GM18907 (cell line): ENCODE measurements around the gene WBP1.
A peak's percentile ranks its signal among the peaks of the same experiment; 100 is the strongest.
"Not testable (repeated sequence)": the region's sequence is repeated elsewhere in the genome, so short reads cannot be mapped to it uniquely, and the experiment has no call there.

ENCODE experiments used
- ATAC-seq: cut with Tn5 transposase; IDR thresholded peaks from one replicate; pipeline ENCODE4 v1.9.1; 2021; ENCODE audit warnings: mild to moderate bottlenecking, moderate library complexity; ENCODE audit not compliant: unreplicated experiment

WBP1 gene

DNA sequence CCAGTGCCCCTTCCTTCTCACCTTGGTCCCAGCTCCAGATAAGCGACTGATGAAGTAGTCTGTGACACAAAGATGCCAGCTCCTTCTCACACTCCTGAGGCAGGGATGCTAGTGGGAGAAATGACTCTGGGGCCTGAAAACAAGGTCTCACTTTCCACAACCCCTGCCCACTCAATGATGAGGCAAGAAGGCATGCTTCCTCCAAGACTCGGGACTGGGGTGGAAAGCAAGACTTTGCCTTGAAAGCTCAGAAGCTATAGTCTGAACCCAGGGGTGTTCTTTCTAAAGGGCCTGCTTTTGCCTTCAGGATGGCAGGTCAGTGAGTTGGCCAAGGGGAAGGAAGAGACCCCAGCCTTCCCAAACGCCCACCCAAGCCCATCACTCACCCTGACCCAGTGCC is 23.2 kb downstream of the WBP1 start:
- ATAC-seq: no peak

DNA sequence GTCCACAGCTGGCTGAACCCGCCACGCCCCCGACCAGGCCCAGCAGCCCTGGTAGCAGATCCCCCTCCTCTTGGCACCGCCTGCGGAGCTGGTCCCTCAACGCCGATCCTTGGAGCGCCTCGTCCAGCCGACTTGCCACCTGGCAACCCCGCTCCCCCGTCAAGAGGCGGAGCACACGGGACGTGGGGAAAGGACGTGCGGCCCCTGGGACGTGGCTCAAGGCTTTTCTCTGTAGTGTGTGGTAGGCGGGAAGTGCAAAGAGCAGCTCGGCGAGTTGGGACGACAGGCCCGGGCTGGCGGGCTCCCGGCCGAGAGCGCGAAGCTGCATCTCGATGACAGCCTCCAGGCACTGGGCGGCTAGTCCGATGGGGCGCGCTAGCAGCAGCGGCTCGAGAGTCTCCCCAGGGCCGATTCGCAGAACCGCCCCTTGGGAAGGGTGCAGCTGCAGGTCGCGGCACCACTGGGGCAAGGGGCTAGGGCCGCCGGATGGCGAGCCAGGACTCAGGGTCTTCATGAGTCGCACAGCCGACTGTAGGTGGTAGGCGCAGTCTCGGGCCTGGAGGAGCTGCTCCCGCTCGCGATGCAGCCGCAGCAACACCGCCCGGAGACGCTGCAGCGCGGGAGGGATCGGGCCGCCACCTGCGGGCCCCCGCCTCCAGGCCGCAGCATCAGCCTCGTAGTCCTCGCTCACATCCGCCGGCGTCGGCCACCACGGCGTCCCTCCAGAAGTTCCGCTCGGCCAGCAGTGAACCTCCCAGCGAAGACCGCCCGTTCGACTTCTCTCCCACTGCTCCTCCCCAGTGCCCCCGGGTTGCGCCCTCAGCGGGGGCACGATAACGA is 23.9 kb downstream of the WBP1 start:
- peak; percentile 53 for ATAC-seq

DNA sequence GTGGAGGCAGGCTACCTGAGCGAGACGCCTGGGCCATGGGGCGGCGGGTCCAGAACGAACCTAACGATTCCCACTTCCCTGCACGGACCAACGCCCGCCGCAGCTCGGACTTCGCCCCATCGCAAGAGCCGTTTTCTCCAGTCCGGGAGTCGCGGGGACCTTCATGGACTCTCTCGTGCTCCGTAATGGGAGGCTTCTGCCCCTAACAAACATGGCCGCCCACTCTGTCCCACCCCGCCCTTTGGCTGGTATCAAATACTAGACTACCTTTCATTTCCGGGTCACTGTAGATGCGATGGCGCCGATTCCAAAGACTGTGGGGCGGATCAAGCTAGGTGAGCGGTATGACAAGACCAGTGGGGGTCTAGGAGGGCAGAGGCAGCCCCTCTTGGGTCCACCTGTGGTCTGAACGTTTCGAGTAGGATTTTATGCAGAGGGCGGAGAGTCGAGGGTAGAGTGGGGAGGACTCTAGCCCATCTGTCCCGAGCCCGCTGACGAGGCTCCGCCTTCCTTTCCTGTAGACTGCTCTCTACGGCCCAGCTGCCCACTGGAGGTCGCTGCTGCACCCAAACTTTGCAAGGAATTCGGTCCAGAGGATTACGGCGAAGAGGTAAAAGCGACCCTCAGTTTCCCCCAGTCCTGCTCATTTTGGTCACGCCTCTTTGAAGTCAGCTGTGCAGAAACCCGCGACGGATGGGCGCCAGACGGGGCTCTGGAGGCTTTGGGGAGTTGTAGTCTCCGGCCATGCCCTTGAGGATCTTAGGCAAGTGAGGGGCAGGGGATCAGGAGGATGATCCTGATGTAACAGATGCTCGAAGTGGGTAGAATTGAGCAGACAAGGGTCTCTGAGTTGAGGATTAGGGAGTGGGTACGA is 24.8 kb downstream of the WBP1 start, which contains the start of the genes CCDC142 and TTC31:
CCDC142 (minus strand) TSS at position 198 of the 874 bp plus-strand sequence; CDS start at position 37, 161 bp downstream.
TTC31 (plus strand) TSS at position 281 of the 874 bp plus-strand sequence; CDS start at position 296, 15 bp downstream.
- ATAC-seq: peak; percentile 92

DNA sequence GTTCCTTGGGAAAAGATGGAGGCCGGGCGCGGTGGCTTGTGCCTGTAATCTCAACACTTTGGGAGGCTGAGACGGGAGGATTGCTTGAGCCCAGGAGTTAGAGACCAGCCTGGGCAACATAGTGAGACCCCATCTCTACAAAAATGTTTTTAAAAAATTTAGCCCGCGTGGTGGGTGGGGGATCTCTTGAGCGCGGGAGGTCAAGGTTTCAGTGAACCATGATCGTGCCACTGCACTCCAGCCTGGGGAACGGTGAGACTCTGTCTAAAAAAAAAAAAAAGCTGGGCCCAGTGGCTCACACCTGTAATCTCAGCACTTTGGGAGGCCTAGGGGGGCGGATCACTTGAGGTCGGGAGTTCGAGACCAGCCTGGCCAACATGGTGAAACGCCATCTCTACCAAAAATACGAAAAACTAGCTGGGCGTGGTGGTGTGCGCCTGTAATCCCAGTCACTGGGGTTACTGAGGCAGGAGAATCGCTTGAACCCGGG is 25.5 kb downstream of the WBP1 start:
- ATAC-seq: not testable (repeated sequence)

DNA sequence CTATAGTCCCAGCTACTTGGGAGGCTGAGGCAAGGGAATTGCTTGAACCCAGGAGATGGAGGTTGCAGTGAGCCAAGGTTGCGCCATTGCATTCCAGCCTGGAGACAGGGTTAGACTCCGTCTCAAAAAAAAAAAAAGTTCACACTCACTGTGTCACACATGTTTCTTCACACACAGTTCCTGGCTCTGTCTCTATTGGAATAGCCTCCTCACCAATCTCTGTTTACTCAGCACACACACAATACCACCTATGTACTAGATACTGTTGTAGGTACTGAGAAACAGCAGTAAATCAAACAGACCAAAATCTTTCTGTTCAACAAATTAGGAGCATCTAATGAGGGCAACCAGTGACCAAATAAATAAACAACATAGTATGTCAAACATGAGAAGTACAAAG is 27.9 kb downstream of the WBP1 start:
- ATAC-seq: no peak

DNA sequence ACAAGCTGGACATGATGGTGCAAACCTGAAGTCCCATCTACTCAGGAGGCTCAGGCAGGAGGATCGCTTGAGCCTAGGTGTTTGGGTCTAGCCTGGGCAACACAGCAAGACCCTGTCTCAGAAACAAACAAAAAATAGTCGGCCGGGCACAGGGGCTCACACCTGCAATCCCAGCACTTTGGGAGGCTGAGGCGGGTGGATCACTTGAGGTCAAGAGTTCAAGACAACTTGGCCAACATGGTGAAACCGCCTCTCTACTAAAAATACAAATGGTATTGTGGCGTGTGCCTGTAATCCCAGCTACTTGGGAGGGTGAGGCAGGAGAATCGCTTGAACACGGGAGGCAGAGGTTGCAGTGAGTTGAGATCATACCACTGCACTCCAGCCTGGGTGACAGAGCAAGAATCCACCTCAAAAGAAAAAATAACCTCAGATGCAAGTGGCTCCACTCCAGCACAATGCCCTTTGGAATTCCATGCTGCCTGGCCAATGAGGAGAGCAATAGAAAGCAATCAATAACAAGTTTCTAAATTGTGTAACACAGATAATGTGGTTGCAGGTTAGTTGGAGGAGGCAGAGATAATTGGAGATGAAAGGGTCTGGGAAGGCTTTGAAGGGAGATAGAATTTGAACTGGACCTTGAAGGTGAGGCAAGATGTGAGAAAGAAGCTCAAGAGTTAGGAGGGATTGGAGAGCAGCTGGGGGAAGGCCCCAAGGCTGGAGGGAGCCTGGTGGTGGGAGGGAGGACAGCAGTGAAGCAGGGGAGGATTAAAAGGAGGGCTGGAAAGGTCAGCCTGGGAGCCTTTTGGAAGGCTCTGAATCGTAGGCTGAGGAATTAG is 30.6 kb downstream of the WBP1 start:
- ATAC-seq: no peak

DNA sequence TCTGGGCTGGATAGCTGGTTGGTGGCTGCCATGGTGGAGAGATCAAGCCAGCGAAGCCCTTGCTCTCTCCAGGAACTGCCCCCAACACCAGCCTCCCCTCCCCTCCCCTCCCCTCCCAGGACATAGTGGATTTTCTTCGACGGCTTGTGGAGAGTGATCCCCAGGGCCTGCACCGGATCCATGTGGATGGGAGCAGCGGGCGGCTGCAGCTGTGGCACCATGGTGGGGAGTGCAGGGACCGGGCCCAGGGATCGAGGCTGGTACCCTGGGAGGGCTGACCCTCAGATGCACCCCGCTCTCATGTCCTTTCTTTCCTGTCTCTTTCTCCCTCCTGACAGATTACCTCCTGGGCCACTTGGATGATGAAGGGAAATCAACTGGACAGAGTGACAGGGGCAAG is 31.7 kb downstream of the WBP1 start:
- ATAC-seq: no peak

DNA sequence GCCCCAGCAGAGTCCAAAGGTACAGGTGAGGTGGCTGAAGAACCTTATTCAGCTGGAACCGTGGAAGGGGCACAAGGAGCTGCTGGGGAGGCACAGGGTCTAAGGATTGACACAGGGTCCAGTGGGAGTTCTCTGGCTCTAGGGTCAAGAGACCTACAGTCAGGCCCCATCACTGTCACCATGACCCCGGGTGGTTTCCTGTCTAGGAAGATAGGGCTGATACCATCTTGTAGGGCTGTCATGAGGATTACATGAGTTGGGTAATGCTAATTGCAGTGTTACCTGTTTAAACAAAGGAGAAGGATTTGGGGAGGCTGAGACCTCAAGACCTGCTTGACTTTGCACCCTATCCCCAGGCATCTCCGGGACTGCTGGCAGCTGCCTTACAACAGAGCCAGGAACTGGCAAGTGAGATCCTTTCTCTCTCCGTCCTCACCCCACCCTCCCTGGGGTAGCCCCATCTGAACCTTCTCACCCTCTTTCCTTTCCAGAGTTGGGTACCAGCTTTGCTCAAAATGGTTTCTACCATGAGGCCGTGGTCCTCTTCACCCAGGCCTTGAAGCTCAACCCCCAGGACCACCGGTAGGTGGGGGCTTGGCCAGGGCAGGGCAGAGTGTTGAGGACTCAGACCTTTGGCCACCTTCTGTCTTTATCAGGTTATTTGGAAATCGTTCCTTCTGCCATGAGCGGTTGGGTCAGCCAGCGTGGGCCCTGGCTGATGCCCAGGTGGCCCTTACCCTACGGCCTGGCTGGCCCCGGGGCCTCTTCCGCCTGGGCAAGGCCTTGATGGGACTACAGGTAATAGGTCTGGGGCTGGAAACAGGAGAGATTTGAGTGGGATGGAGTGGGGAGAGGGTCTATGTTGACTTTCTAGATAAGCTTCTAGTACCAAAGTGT is 33.7 kb downstream of the WBP1 start:
- no peak for ATAC-seq

DNA sequence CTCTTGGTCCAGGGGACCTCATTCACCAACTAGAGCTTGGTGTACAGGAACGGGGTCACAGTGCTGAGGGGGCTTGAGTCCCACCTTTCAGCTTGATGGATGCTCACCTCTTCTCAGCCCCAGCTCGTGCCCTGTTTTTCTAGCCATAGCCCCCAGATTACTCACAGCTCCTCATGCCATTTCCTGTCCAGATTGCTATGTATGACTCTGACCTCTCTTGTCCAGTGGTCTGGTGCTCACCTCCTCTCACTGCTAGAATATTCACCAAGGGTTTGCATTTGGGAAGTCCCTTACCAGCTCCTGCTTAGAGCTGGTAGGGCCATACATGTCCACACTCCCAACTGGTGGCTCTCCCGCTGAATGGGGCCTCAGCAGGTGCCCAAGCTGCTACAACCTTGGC is 35.3 kb downstream of the WBP1 start:
- no peak for ATAC-seq

DNA sequence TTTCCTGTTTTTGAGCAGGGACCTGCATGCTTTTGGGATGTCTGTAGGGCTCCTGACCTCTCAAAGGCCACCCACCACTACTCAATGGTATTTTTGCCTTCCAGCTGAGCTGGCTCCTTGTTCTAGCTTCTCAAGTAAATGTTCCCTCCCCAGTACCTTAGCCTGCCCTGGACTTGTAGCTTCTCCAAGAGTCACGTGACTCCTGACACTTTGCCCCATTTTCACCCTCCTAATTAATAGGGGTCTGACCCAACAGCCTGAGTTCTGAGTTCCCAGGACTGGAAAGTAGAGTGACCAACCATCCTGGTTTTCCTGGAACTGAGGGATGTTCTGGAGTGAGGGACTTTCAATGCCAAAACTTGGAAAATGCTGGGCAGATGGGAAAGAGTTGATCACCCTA is 37.2 kb downstream of the WBP1 start:
- no peak for ATAC-seq

DNA sequence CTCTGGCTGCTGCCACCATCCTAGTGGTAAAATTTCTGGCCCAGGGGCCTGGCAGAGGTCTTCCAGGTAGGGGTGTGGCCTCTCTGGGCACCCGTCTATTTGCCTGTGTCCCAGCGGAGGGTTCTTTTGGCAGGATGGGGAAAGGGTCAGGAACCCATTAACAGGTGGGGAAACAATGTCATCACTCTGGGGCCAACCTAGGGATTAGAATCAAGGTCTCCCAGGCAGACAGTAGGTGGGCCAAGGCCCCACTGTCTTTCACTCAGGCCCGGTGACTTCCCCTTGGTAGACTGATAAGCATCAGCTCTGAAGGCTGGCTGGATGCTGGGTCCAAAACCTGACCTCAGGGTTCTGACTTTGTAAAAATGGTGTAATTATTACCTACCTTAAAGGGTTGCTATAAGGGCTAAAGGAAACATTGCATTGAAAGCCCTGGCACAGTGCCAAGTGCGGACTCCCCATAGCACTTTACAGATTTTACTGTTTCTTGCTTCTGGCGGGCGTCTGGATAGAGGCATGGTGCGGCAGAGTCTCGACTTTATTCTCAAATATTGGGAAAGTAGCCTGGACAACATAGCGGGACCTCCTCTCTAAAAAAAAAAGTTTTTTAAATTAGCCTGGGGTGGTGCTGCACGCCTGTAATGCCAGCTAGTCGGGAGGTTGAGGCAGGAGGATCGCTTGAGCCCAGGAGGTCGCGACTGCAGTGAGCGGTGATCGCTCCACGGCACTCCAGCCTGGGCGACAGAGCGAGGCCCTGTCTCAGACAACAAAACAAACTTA is 38.9 kb downstream of the WBP1 start:
- no peak for ATAC-seq

DNA sequence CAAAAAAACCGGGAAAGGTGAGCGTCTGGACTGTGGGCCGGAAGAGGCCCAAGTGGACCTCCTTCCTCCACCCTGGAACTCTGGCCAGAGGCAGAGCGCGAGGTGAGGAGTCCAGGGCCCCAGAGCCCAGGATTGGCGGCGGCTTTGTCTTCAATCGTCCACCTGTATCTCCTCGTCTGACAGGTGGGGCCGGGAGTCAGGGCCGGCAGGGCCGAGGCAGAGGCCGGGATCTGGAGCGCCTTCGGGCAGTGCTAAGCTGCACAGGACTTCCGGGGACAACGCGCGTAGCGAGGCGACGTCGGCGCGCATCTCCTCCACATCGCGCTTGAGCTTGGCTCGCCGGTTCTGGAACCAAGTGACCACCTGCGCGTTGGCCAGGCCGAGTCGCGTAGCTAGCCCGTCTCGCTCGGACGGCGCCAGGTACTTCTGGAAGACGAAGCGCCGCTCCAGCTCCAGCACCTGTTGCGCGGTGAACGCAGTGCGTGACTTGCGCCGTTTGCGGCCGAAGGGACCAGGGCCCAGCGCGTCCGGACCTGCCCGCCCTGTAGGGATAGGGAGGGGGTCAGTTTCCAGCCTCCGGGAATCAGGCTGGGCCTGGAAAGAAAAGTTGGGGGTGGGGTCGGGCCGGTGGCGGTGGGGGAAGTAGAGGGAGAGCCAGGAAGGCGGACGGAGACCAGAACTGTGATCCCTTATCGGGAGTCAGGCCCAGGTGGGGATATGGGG is 39.7 kb downstream of the WBP1 start:
- no peak for ATAC-seq

DNA sequence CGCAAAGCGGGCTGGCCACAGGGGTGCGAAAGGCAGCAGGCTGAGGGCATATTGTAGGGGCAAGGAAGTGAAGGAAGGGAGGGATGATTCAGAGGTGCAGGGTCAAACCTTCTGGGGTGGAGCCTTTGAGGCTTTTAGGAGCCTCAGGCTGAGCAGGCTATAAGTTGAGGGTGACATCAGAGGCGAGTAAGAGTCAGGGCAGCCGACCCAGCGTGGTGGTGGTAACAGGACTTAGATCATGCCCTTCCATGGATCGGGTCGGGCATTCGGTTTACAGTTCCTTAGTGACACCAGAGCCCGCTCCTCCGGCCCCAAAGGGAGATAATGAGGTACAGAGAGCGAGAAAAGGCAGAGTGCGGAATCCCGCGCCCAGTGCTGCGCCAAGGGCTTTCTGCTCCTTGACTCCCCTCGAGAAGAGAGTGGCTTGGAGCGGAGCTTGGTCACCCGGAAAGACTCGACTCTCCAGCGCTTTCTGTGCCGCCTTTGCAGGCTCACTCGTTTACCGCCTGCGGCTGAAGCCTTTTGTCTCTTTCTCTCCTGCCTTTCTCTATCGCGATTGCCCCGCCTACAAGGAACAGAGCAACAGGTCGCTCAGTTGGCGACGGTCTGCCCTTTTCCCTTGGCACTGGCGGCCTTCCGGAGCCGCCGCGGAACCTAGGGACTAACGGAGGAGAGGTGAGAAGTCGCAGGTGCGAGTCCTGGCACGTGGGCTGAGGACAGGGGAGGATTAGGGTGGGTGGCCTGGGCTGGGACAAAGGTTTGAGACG is 40.4 kb downstream of the WBP1 start:
- ATAC-seq: no peak

DNA sequence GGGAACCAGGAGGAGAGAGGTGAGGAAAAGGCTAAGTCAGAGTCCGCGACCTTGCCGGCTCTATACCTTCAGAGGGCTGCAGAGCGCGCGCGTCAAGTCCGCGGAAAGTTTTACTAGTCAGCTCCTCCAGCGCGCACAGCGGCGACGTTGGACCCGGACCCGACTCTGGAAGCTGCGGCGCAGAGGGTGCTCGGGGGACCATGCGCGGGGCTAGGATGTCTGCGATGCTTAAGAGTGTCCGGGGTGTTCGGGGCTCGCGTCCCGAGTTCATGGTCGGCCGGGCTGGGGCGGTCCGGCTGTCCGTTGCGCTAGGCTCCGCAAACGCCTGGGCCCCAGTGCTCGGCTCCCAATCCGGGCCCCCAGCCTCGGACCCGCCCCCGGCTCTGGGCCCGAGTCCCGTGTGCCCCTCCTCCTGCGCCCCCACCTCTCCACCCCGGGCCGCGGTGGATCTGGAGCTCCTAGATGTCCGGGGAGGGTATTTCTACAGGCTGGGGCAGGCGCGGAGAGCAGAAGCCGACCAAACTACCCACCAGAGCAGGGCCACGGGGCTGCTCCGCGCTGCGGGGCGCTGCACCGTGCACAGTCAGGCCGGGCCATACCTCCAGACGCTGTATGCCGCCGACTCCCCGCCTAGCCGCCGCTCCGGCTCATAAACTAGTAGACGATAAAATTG is 41.2 kb downstream of the WBP1 start, which contains the start of gene LBX2:
LBX2 (minus strand) TSS at position 337 of the 673 bp plus-strand sequence; CDS start at position 271, 66 bp downstream.
- ATAC-seq: no peak

DNA sequence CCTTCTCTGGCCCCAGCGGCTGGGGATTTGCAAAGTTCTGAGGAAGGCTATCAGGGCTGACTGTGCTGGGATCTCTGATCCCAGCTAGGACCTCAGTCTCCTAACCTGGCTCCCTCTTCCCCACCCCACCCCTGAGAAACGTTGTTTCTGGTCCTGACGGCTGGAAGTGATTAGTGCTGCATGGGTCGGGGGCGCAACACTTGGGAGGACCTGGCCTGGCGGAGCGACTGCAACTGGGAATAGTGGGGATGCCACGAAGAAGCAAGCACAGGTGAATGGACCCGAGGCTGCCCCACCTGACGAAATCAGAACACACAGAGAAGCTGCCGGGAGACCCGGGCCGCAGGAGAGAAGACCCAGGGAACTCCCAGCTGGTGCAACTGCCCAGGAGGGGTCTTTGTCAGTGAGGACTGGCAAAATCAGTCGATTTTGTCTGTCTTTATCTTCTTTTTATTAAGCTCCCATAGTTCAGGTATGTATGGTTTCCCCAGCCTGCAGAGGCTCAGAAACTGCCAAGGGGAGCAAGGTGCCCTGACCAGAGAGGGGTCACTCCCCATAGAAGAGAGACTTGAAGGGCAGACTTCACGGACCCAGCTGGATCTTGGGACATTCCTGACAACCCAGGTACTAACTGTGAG is 41.8 kb downstream of the WBP1 start:
- ATAC-seq: no peak

DNA sequence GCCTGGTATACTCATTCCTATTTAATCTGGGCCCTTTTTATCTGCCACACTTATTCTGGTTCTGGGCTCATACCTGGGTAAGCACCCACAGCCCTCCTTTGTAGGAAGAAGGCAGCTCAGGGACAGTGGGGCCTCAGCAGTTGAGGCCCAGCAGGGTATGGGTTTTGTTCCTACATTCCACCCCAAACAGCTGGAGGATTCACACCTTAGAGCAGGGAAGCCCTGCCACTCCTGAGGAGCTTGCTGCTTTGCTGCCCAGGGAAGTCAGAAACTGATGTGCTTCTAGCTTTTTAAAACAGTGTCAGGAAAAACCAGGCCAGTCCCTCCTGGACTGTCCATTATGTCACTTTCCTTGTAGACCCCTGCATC is 42.3 kb downstream of the WBP1 start:
- ATAC-seq: no peak
